HepG2 (cell line): ENCODE results near the gene LIMCH1.

Source experiments
- CEBPB ChIP-seq: IDR thresholded peaks from 2 replicates; pipeline ENCODE4 v1.6.1; 2011; ENCODE audit warnings: low read depth, low read length, improper control_type of control experiment, borderline replicate concordance
- FOXM1 ChIP-seq: sonication (generic); formaldehyde crosslinking; IDR thresholded peaks from 2 replicates; pipeline ENCODE4 v1.5.0; 2020; ENCODE audit warnings: missing genetic modification reagents
- POLR2A ChIP-seq, 2 experiments: IDR thresholded peaks; 2 replicates each; pipeline ENCODE4 v1.6.1; 2011; ENCODE audit warnings: low read depth in 2 of 2, low read length in 2 of 2, mild to moderate bottlenecking in 1 of 2, moderate library complexity in 1 of 2; ENCODE audit not compliant: insufficient read depth in 1 of 2
- SRF ChIP-seq: IDR thresholded peaks from 2 replicates; pipeline ENCODE4 v1.6.1; 2011; ENCODE audit warnings: mild to moderate bottlenecking, low read depth, low read length, moderate library complexity
- ZNF121 ChIP-seq: sonication (generic); formaldehyde crosslinking; IDR thresholded peaks from 2 replicates; pipeline ENCODE4 v1.5.0; 2020; ENCODE audit warnings: mild to moderate bottlenecking, missing genetic modification reagents
- TF ChIP-seq, protein P1 (sequence below): sonication (generic); formaldehyde crosslinking; IDR thresholded peaks from 2 replicates; pipeline ENCODE4 v1.5.0; 2020; ENCODE audit warnings: missing genetic modification reagents, mild to moderate bottlenecking, borderline replicate concordance
- TF ChIP-seq, protein P2 (sequence below): IDR thresholded peaks from 2 replicates; pipeline ENCODE4 v1.6.1; 2012; ENCODE audit warnings: inconsistent platforms

DNA sequence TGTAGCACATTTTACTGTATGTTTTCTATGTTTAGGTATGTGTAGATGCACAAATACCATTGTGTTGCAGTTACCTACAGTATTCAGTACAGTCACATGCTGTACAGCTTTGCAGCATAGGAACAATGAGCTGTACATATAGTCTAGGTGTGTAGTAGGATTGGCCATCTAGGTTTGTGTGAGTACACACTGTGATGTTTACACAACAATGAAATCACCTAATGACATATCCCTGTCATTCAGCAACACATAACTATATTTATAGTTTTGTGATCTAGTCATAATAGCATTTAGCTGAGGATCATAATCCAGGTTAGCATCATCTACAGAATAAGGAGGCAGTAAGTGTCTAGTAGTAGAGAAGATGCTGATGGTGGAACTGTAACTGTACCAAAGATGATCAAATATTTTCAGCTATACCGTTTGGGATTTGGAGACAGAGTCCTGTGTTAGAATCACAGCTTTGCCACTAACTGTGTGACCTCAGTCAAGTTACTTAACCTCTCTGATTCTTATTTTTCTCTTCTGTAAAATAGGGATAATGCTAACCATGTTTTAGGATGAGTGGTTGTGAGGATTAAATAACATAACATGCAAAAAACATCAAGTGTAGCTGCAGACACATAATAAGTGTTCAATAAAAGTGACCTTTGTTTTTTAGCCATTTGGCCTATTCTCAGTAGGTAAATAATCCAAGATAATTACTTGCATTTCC, 73.3 kb downstream of the LIMCH1 start:
- TF ChIP-seq, protein P1, sequence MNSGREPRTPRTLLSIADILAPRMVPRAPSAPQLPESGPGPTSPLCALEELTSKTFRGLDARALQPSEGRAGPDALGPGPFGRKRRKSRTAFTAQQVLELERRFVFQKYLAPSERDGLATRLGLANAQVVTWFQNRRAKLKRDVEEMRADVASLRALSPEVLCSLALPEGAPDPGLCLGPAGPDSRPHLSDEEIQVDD (CRISPR knock-in tag) = no peak
- TF ChIP-seq, protein P2, sequence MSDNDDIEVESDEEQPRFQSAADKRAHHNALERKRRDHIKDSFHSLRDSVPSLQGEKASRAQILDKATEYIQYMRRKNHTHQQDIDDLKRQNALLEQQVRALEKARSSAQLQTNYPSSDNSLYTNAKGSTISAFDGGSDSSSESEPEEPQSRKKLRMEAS = no peak
- TF ChIP-seq ZNF121 (CRISPR knock-in tag) = no peak
- TF ChIP-seq FOXM1 (CRISPR knock-in tag) = no peak
- TF ChIP-seq POLR2A (IDR thresholded peaks at IDR 0.05; ENCODE audit: insufficient read depth in 1 of 2, low read depth in 2 of 2, low read length in 2 of 2) = no peak
- TF ChIP-seq SRF = no peak
- no peak for TF ChIP-seq CEBPB
